Ovary (tissue), 3 donors: ENCODE data around the gene SPAG7.

Experiments
- POLR2A ChIP-seq: fragments of 450-650 bp; IDR thresholded peaks from one replicate; pipeline ENCODE4 v1.6.1; 2017; ENCODE audit warnings: antibody characterized with exemption, mild to moderate bottlenecking, moderate library complexity
- TF ChIP-seq, protein P1 (sequence below), 3 donors: fragments of 450-650 bp in 2 of 3; fragments of 200-600 bp in 1 of 3; IDR thresholded peaks; one replicate each; pipeline versions ENCODE4 v1.5.1 to v1.8.0; 2016 to 2022; ENCODE audit warnings: antibody characterized with exemption in 3 of 3, mild to moderate bottlenecking in 1 of 3
- donor health status: DM: no; HTN: no; CAD: no.

DNA sequence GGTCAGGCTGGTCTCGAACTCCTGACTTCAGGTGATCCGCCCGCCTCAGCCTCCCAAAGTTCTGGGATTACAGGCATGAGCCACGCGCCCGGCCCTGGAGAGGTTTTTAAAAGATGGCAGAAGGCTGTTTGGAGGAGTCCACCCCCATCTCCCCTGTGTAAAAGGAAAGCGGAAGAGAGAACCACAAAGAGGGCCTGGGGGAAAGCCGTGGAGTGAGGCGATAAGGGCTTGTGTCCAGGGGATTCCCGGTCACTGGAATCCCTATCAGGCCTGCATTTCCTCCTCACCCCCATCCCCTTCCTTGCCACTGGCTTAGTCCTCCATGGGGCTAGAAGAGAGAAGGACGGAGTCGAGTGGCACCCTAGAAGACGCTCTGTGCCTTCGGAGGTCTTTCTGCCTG, 35.7 kb downstream of the SPAG7 start, which contains the start of gene GP1BA:
- TF ChIP-seq, protein P1, sequence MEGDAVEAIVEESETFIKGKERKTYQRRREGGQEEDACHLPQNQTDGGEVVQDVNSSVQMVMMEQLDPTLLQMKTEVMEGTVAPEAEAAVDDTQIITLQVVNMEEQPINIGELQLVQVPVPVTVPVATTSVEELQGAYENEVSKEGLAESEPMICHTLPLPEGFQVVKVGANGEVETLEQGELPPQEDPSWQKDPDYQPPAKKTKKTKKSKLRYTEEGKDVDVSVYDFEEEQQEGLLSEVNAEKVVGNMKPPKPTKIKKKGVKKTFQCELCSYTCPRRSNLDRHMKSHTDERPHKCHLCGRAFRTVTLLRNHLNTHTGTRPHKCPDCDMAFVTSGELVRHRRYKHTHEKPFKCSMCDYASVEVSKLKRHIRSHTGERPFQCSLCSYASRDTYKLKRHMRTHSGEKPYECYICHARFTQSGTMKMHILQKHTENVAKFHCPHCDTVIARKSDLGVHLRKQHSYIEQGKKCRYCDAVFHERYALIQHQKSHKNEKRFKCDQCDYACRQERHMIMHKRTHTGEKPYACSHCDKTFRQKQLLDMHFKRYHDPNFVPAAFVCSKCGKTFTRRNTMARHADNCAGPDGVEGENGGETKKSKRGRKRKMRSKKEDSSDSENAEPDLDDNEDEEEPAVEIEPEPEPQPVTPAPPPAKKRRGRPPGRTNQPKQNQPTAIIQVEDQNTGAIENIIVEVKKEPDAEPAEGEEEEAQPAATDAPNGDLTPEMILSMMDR (IDR thresholded peaks at IDR 0.05): no peak
- TF ChIP-seq POLR2A: no peak
